Stimulated activated naive CD8-positive, alpha-beta T cell treated with anti-CD3 and anti-CD28 coated beads, Interleukin-15, Interleukin-2, amounts not matched to agents 100 U/mL and 50 U/mL, for 24 hours (primary cell): Measurements from ENCODE around the gene KDM5B.

ENCODE experiments used
- ATAC-seq: fragments of 150-1000 bp; cut with Tn5 transposase; one replicate; pipeline ENCODE4 v1.10.0; 2021
- DNase-seq: peaks from one replicate; pipeline ENCODE4 v3.0.0; 2021

The KDM5B gene

GRCh38 chr1:202711949-202712635 is 96.1 kb downstream of the KDM5B start:
- DNase-seq = no peak
- no peak for ATAC-seq

- DNase-seq = peak; percentile 29
- no peak for ATAC-seq
These were observed 97.9 kb downstream of the KDM5B start, which contains the start of gene SYT2 for GRCh38 chr1:202710070-202711045. TSS of gene SYT2 (minus strand) at chr1:202710454. CDS start at chr1:202605772, 104,682 bp downstream.

- DNase-seq (no peak), ATAC-seq (no peak)
These were observed 98.8 kb downstream of the KDM5B start for GRCh38 chr1:202709276-202710041.

GRCh38 chr1:202708456-202709275 is 99.6 kb downstream of the KDM5B start:
- DNase-seq (no peak), ATAC-seq (peak; percentile 19)

GRCh38 chr1:202706851-202707250 is 101.4 kb downstream of the KDM5B start:
- ATAC-seq (no peak), DNase-seq (no peak)

GRCh38 chr1:202704601-202705000 is 103.6 kb downstream of the KDM5B start:
- DNase-seq = no peak
- no peak for ATAC-seq

- ATAC-seq (no peak), DNase-seq (no peak)
These were observed 105.0 kb downstream of the KDM5B start for GRCh38 chr1:202703191-202703590.

GRCh38 chr1:202702088-202702487 is 106.1 kb downstream of the KDM5B start:
- DNase-seq (no peak), ATAC-seq (no peak)

GRCh38 chr1:202701200-202701599 is 107.0 kb downstream of the KDM5B start:
- DNase-seq (no peak), ATAC-seq (no peak)

GRCh38 chr1:202700061-202700460 is 108.2 kb downstream of the KDM5B start:
- ATAC-seq = no peak

GRCh38 chr1:202698276-202698675 is 109.9 kb downstream of the KDM5B start:
- DNase-seq = no peak

More at GRCh38 chr1:202700061-202700460, 108.2 kb downstream of the KDM5B start:
- no peak for DNase-seq

GRCh38 chr1:202697038-202697437 is 111.2 kb downstream of the KDM5B start:
- ATAC-seq (no peak), DNase-seq (no peak)

More at GRCh38 chr1:202698276-202698675, 109.9 kb downstream of the KDM5B start:
- ATAC-seq = no peak

GRCh38 chr1:202694314-202694713 is 113.9 kb downstream of the KDM5B start:
- ATAC-seq = no peak
- no peak for DNase-seq

- ATAC-seq = peak; percentile 45
- DNase-seq = peak; percentile 74
These were observed 115.2 kb downstream of the KDM5B start for GRCh38 chr1:202692959-202693555.

GRCh38 chr1:202691816-202692215 is 116.4 kb downstream of the KDM5B start:
- DNase-seq = no peak
- ATAC-seq = no peak

- ATAC-seq (no peak), DNase-seq (no peak)
These were observed 118.5 kb downstream of the KDM5B start for GRCh38 chr1:202689493-202690342.

GRCh38 chr1:202689082-202689481 is 119.1 kb downstream of the KDM5B start:
- DNase-seq (no peak), ATAC-seq (no peak)

GRCh38 chr1:202688401-202688800 is 119.8 kb downstream of the KDM5B start:
- DNase-seq (no peak), ATAC-seq (no peak)

GRCh38 chr1:202687798-202688197 is 120.4 kb downstream of the KDM5B start:
- no peak for DNase-seq
- no peak for ATAC-seq

- ATAC-seq (no peak), DNase-seq (no peak)
These were observed 120.9 kb downstream of the KDM5B start for GRCh38 chr1:202687370-202687769.
